Activated naive CD4-positive, alpha-beta T cell treated with anti-CD3 and anti-CD28 coated beads, Interleukin-2, amount 50 U/mL, for 72 hours (primary cell): ENCODE results near the gene FUT1. TPM values are rescaled to one million over a fixed set of nuclear protein-coding genes. Genes with fewer than 3 reads are reported as not detected.
"Not testable (repeated sequence)": the region's sequence is repeated elsewhere in the genome, so short reads cannot be mapped to it uniquely, and the experiment has no call there.

ENCODE experiments used
- ATAC-seq, 2 donors: fragments of 150-1000 bp; cut with Tn5 transposase; 2 replicates each; pipeline ENCODE4 v1.10.0; 2021; ENCODE audit warnings: mild to moderate bottlenecking in 2 of 2, moderate library complexity in 2 of 2
- DNase-seq, 2 donors: peaks; one replicate each; pipeline ENCODE4 v3.0.0; 2021 to 2022; ENCODE audit warnings: low spot score in 2 of 2
- H3K27ac Mint-ChIP-seq, 2 donors: one replicate each; pipeline ENCODE4 v1.8.0; 2022; ENCODE audit warnings: mild to moderate bottlenecking in 2 of 2, mixed read lengths in 2 of 2
- H3K36me3 Mint-ChIP-seq, 2 donors: one replicate each; pipeline ENCODE4 v1.8.0; 2022; ENCODE audit warnings: mixed read lengths in 2 of 2
- H3K9me3 Mint-ChIP-seq, 2 donors: one replicate each; pipeline ENCODE4 v1.8.0; 2022; ENCODE audit warnings: mixed read lengths in 2 of 2
- total RNA-seq, 2 donors: library from RNA; stranded (reverse); gene quantifications; one replicate each; pipeline ENCODE4 v1.2.3, GENCODE V29; 2022

FUT1 gene
- total RNA-seq, 2 donors from 2014 or later, result 0.41 TPM; not detected in 1

DNA sequence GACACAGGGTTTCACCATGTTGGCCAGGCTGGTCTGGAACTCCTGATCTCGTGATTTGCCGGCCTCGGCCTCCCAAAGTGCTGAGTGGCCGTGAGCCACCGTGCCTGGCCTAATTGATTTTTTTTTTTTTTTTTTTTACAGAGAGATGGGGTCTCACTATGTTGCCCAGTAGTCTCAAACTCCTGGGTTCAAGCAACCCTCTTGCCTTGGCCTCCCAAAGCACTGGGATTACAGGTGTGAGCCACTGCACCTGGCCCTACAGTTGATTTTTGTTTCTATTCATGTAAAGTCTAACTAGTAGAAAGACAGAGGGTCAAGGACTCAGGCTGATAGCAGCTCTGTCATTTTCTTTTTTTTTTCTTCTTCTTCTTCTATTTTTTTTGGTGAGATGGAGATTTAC lies 24.7 kb upstream of the FUT1 start:
- DNase-seq (no peak), ATAC-seq (no peak)
- no peak overlapping the region for H3K27ac Mint-ChIP-seq
- H3K36me3 Mint-ChIP-seq, result no peaks in the 10 kb centered on the region
- no peaks in the 10 kb centered on the region for H3K9me3 Mint-ChIP-seq

DNA sequence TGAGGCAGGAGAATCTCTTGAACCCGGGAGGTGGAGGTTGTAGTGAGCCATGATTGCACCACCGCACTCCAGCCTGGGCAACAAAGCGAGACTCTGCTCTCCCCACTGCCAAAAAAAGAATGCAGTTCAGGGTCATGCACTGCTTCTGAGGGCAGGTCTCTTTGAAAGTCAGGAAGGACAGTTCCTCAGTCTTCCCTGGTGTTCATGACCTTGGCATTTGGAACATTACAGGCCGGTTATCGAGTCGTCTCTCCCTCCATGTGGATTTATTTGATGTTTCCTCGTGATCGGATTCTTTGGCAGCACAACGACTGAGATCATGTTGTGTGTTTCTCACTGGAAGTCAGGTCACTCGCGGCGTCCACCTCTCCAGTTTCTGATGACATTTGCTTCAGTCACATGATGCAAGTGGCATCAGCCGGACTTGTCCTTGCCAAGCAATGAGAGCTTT lies 20.1 kb upstream of the FUT1 start:
- H3K27ac Mint-ChIP-seq, result no peak overlapping the region
- H3K9me3 Mint-ChIP-seq, result no peaks in the 10 kb centered on the region
- no peaks in the 10 kb centered on the region for H3K36me3 Mint-ChIP-seq
- no peak for DNase-seq
- no peak for ATAC-seq

DNA sequence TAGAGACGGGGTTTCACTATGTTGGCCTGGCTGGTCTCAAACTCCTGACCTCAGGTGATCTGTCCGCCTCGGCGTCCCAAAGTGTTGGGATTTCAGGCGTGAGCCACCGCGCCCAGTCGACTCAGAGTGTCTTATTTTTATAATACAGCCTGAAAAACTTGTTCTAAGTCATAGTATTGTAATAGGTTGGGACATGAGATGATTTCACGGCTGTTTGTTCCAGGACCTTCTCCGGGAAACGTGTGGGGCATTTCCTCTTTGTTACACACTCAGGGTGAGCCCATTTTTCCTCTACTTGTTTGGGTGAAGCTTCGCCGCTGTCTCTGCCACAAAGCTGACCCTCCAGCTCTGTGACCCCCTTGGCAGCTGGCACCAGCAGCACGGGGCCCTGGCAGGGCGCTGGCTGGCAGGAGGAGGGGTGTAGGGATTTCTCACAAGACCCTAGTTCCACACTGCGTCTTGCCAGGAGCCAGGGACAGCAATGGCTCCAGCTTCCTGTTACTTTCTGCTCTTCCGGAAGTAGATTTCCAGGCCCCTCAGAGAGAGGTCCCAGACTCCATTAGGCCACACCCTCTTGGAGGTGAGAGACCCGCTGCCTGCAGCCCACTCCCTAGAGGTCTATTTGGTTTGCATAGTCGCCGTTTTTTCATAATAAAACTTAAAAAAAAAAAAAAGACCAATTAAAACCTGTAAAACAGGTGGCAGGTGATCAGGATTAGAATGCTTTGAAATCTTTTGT lies 18.5 kb upstream of the FUT1 start:
- ATAC-seq, result no peak

DNA sequence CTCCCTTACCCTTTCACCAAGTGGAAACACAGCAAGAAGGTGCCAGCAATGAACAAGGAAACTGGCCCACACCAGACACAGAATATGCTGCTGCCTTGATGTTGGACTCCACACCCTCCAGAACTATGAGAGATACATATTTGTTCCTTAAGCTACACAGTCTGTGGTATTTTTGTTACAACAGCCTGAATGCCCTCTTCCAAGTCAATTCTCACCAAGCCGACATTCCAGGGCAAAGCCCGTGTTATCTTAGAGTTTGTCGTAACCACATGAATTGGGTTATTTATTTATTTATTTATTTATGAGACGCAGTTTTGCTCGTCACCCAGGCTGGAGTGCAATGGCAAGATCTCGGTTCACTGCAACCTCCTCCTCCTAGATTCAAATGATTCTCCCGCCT lies 17.8 kb upstream of the FUT1 start:
- Mint-ChIP-seq H3K36me3 (no peaks in the 10 kb centered on the region), H3K9me3 (no peaks in the 10 kb centered on the region), H3K27ac (no peak overlapping the region)
- ATAC-seq (no peak), DNase-seq (no peak)

More for the DNA sequence above, 18.5 kb upstream of the FUT1 start:
- Mint-ChIP-seq H3K27ac (no peak overlapping the region), H3K36me3 (no peaks in the 10 kb centered on the region), H3K9me3 (no peaks in the 10 kb centered on the region)
- DNase-seq, result no peak

DNA sequence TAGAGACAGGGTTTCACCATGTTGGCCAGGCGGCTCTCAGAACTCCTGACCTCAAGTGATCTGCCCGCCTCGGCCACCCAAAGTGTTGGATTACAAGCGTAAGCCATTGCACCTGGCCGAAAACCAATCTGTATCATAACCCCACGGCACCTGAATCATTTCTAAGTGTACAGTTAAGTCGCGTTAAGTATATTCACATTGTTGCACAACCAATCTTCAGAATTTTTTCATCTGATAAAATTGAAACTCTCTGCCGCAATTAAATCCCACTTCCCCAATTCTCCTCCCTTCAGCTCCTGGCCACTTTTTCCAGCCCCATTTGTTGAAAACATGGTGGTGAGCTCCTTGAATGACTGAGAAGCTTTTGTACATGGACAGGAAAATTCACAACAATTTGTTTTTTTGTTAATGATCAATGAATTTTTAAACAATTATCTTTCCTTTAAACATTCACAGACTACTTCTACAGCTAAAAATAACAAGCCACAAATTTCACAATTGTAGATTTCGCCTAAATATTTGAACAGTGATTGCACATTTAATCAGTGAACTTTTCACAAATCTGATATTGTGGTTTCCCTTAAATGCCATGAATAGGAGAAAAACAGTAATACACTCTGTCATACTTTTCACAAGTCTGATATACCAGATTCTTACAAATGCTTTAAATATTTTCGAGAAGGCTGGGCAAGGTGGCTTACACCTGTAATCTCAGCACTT lies 16.7 kb upstream of the FUT1 start:
- Mint-ChIP-seq H3K27ac (no peak overlapping the region), H3K9me3 (no peaks in the 10 kb centered on the region), H3K36me3 (no peaks in the 10 kb centered on the region)
- DNase-seq, result no peak
- no peak for ATAC-seq

DNA sequence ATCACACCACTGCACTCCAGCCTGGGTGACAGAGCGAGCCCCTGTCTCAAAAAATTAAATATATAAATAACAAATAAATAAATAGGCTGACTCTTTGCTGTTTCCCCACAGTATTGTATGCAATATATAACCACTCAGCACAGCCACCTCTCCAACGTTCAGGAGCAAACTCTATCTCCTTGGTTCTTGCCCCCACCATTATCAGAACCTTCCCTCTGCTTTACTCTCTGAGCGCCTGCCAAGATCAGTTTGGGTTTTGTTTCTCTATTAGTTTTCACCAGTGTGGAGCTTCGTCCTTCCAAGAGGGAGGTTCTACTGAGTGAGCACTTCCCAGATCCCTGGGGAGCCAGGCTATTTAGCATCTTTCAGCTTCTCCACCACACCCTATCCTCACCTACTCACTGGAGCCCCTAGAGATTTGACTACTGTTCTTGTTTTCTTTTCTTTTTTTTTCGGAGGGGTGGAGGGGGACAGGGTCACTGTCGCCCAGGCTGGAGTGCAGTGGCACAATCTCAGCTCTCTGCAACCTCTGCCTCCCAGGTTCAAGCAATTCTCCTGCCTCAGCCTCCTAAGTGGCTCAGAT lies 15.8 kb upstream of the FUT1 start:
- ATAC-seq, H3K9me3 Mint-ChIP-seq, H3K36me3 Mint-ChIP-seq, DNase-seq, H3K27ac Mint-ChIP-seq: not testable (repeated sequence)

DNA sequence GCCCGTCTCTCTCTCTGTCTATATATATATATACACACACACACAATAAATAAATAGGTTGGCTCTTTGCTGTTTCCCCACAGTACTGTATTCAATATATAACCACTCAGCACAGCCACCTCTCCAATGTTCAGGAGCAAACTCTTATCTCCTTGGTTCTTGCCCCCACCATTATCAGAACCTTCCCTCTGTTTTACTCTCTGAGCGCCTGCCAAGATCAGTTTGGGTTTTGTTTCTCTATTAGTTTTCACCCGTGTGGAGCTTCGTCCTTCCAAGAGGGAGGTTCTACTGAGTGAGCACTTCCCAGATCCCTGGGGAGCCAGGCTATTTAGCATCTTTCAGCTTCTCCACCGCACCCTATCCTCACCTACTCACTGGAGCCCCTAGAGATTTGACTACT lies 13.4 kb upstream of the FUT1 start:
- H3K9me3 Mint-ChIP-seq, H3K36me3 Mint-ChIP-seq, ATAC-seq, H3K27ac Mint-ChIP-seq, DNase-seq: not testable (repeated sequence)

DNA sequence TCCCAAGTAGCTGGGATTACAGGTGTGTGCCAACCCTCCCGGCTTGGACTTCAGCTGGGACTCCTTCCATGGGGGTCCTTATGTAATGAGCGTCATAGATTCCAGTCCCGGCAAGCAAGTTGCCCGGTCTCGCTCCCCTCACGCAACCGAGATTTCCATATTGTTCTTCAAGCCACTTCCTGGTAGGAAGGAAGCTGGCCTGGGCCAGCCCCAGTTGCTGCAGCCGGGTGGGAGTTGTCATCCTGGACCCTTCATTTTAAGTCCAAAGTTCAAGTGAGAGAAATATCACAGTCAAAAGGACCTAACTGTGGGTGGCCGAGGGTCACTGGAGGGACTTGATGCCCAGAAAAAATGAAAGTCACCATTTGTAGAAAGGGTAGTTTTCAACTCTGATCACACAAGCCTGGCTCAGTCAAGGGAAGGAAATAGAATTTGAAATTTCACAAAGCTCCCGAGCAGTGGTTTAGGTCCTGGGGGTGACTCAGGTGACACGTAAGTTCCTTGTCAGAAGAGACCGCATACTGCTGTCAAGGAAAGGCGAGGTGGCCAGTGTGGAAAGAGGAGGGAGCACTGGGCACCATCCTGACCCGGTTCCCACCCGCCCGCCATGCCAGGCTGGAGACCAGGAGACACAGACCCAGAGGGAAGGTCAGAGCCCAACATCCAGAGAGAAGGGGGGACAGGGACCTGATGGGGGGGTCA lies 8.2 kb upstream of the FUT1 start:
- no peaks in the 10 kb centered on the region for H3K36me3 Mint-ChIP-seq
- DNase-seq (no peak), ATAC-seq (peak; percentile 18 to 62)
- peak overlapping the region in 1 of 2 donors; percentile 79 for H3K27ac Mint-ChIP-seq
- no peaks in the 10 kb centered on the region for H3K9me3 Mint-ChIP-seq

DNA sequence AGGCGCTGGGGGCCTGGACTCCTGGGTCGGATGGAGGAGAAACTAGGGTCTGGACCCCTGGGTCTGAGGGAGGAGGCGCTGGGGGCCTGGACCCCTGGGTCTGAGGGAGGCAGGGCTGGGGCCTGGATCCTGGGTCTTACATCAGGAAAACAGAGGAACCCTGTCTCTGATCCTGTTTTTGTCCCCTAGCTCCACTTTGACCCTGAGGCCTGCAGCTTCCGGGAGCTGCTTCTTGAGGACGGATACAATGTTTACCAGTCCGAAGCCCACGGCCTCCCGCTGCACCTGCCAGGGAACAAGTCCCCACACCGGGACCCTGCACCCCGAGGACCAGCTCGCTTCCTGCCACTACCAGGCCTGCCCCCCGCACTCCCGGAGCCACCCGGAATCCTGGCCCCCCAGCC lies 5.3 kb upstream of the FUT1 start:
- Mint-ChIP-seq H3K9me3 (no peaks in the 10 kb centered on the region), H3K27ac (no peak overlapping the region), H3K36me3 (no peaks in the 10 kb centered on the region)
- DNase-seq (no peak), ATAC-seq (no peak)

DNA sequence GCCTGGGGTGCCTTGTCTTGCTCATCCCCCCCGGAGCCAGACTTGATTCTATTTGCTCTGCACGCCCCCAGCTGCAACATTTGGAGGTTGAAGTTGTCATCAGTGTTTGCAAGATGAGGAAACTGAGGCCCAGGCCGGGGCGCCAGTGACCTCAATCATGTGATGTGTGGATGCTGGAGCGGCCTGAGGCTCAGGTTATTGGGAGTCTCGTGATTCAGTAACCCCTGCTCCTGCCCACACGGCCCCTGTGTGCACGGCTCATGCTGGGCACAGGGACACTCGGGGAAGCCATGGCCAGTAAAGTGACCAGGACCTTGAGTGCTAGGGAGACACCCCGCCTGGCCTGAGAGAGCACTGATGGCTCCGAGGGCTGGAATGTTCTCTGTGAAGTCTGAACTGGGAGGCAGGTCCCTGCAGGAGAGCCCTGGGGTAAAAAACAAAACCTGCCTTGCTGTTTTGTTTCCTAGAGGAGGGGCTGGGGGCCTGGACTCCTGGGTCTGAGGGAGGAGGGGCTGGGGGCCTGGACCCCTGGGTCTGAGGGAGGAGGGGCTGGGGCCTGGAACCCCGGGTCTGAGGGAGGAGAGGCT lies 4.7 kb upstream of the FUT1 start:
- H3K36me3 Mint-ChIP-seq, result no peaks in the 10 kb centered on the region
- no peak overlapping the region for H3K27ac Mint-ChIP-seq
- DNase-seq, result no peak
- ATAC-seq, result no peak
- H3K9me3 Mint-ChIP-seq, result no peaks in the 10 kb centered on the region

DNA sequence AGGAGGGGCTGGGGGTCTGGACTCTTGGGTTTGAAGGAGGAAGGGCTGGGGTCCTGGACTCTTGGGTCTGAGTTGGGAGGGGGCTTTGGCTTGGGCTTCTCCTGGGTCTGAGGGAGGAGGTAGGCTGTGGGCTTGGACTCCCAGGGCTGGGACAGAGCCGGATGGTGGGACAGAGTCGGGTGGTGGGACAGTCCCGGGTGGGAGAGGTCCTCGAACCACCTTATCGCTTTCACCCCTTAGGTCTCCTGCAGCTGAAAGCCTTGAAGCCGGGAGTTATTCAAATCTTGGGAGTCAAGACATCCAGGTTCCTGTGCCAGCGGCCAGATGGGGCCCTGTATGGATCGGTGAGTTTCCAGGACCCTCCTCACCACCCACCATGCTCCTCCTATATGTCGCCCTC lies 4.2 kb upstream of the FUT1 start:
- Mint-ChIP-seq H3K9me3 (no peaks in the 10 kb centered on the region), H3K27ac (no peak overlapping the region), H3K36me3 (no peaks in the 10 kb centered on the region)
- ATAC-seq, result no peak
- no peak for DNase-seq

DNA sequence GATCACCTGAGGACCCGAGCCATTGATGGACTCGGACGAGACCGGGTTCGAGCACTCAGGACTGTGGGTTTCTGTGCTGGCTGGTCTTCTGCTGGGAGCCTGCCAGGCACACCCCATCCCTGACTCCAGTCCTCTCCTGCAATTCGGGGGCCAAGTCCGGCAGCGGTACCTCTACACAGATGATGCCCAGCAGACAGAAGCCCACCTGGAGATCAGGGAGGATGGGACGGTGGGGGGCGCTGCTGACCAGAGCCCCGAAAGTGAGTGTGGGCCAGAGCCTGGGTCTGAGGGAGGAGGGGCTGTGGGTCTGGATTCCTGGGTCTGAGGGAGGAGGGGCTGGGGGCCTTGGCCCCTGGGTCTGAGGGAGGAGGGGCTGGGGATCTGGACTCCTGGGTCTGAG lies 3.8 kb upstream of the FUT1 start:
- ATAC-seq, result no peak
- H3K27ac Mint-ChIP-seq, result no peak overlapping the region

DNA sequence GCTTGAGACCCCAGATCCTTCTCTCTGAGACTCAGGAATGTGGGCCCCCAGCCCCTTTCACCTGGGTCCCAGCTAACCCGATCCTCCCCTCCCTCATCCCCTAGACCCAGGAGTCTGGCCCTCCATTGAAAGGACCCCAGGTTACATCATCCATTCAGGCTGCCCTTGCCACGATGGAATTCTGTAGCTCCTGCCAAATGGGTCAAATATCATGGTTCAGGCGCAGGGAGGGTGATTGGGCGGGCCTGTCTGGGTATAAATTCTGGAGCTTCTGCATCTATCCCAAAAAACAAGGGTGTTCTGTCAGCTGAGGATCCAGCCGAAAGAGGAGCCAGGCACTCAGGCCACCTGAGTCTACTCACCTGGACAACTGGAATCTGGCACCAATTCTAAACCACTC lies 3.3 kb upstream of the FUT1 start:
- Mint-ChIP-seq H3K27ac (no peak overlapping the region), H3K9me3 (no peaks in the 10 kb centered on the region), H3K36me3 (no peaks in the 10 kb centered on the region)
- DNase-seq, result no peak
- no peak for ATAC-seq

More for the DNA sequence above, 3.8 kb upstream of the FUT1 start:
- H3K36me3 Mint-ChIP-seq, result no peaks in the 10 kb centered on the region
- DNase-seq, result no peak
- H3K9me3 Mint-ChIP-seq, result no peaks in the 10 kb centered on the region

DNA sequence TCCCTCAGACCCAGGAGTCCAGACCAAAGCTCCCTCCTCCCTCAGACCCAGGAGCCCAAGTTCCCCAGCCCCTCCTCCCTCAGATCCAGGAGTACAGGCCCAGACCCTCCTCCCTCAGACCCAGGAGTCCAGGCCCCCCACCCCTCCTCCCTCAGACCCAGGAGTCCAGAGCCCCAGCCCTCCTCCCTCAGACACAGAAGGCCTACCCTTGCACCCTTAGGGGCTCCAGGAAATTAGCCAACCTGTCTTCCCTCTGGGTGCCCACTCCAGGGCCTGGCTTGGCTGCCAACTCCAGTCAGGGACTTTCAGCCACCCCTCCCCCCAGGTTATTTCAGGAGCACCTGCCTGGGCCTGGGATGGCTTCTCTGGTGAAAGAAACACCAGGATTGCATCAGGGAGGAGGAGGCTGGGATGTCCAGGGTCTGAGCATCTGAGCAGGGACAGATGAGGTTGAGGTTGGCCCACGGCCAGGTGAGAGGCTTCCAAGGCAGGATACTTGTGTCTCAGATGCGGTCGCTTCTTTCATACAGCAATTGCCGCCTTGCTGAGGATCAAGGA lies 2.7 kb upstream of the FUT1 start, which contains the start of gene FGF21:
FGF21 (plus strand) TSS at position 441 of the 558 bp plus-strand sequence. CDS start 713 bp downstream, outside the sequence.
- H3K27ac Mint-ChIP-seq, result no peak within 1 kb of the TSS
- ATAC-seq, result no peak

DNA sequence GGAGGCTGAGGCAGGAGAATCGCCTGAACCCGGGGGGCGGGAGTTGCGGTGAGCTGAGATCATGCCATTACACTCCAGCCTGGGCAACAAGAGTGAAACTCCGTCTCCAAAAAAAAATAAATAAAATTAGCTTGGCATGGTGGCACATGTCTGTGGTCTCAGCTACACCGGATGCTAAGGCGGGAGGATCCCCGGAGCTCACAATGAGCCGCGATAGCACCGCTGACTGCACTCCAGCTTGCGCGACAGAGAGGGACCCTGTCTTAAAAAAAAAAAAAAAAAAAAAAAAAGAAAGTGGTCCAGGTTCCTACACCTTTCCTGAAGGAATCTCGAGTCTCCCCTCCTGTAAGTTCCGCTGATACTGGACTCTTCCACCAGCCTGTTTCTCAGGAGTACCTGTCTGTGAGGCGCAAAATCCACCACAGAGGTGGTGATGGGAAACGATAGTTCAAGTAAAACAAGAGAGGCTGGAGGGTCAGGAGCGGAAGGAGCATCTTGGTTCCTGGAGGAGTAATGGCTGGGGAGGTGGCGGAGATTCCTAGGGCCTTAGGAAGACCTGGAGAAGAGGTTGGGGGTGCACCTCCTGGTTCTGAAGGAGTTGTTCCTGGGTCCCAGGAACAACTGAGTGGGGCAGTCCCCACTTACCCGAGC lies 471 bp downstream of the FUT1 start:
- no peaks in the 10 kb centered on the region for H3K9me3 Mint-ChIP-seq
- H3K27ac Mint-ChIP-seq, result no peak overlapping the region
- H3K36me3 Mint-ChIP-seq, result no peaks in the 10 kb centered on the region
- ATAC-seq (peak in 1 of 2 donors; percentile 14), DNase-seq (no peak)

More for the DNA sequence above, 2.7 kb upstream of the FUT1 start, which contains the start of gene FGF21:
- H3K36me3 Mint-ChIP-seq, result no peaks in the 10 kb centered on the region
- H3K9me3 Mint-ChIP-seq, result no peaks in the 10 kb centered on the region
- no peak for DNase-seq
